LNCaP clone FGC (cell line): ENCODE results near the gene MYOF.

Experiments used
- DNase-seq: peaks from one replicate; pipeline ENCODE4 v3.0.0-alpha.2; 2011; ENCODE audit warnings: low read depth
- H3K4me3 ChIP-seq: 2 replicates; pipeline ENCODE4 v1.5.1; 2011; ENCODE audit warnings: mild to moderate bottlenecking, low read depth, low read length, control low read depth
- CTCF ChIP-seq: IDR thresholded peaks from 2 replicates; pipeline ENCODE4 v1.5.1; 2012; ENCODE audit warnings: mild to moderate bottlenecking; ENCODE audit not compliant: control insufficient read depth, insufficient read depth; ENCODE audit errors: extremely low read depth

The MYOF gene

GRCh38 chr10:93478873-93479272, 3.3 kb downstream of the MYOF start:
- TF ChIP-seq CTCF = no peak
- no peak for DNase-seq
- no peak overlapping the region for H3K4me3 ChIP-seq

GRCh38 chr10:93476756-93477155, 5.4 kb downstream of the MYOF start:
- TF ChIP-seq CTCF = no peak
- no peak overlapping the region for H3K4me3 ChIP-seq
- no peak for DNase-seq

GRCh38 chr10:93475871-93476270, 6.3 kb downstream of the MYOF start:
- H3K4me3 ChIP-seq = no peak overlapping the region
- no peak for TF ChIP-seq CTCF
- DNase-seq = no peak

- H3K4me3 ChIP-seq = no peak overlapping the region
- DNase-seq = no peak
- no peak for TF ChIP-seq CTCF
Observed at GRCh38 chr10:93475227-93475626, 6.9 kb downstream of the MYOF start.

GRCh38 chr10:93473804-93474472, 8.2 kb downstream of the MYOF start:
- no peak overlapping the region for H3K4me3 ChIP-seq
- no peak for DNase-seq

GRCh38 chr10:93473161-93473560, 9.0 kb downstream of the MYOF start:
- no peak for DNase-seq
- H3K4me3 ChIP-seq = no peak overlapping the region
- no peak for TF ChIP-seq CTCF

More at GRCh38 chr10:93473804-93474472, 8.2 kb downstream of the MYOF start:
- no peak for TF ChIP-seq CTCF

- no peak for DNase-seq
- H3K4me3 ChIP-seq = no peak overlapping the region
- TF ChIP-seq CTCF = no peak
Observed at GRCh38 chr10:93471110-93471651, 11.0 kb downstream of the MYOF start.
